Measurements from ENCODE around the gene LRBA. TPM values are rescaled to one million over a fixed set of nuclear protein-coding genes. Genes with fewer than 3 reads are reported as not detected.

Gene LRBA
- total and polyA plus RNA-seq, 9 of the 15 experiments (the other 6 are each of a cell fraction or from before 2014, with no cell fraction given), result 24.2 to 88.7 (median 59.7) TPM

DNA sequence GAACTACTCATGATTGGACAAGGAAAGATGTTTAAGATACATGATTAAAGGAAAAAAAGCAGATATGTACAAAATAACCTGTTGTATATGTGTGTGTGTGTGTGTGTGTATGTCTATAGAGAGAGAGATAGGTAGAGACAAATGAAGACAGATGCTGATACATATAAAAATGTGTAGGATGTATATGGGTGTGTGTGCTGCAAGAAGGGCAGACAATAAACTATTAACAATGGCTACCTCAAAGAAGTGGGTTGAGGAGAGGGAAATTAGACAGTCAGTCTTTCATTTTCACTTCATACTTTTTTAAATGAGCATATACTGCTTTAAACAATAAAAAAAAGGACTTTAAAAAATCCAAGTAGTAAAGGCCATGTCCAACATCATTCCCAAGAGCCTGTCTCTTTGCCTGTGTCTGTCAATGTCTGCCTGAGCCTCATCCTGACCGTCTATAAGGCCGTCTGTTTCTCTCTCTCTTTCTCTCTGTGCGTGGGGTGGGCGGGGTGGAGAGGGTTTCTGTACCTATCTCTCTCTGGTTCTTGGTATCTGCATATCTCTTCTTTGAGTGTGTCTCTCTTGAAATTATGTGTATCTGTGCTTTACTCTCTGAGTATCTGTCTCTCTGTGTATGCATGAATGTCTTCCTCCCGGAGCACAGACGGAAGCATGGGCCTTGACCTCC is 62.8 kb downstream of the LRBA start (continued):
- TF ChIP-seq, protein P1, sequence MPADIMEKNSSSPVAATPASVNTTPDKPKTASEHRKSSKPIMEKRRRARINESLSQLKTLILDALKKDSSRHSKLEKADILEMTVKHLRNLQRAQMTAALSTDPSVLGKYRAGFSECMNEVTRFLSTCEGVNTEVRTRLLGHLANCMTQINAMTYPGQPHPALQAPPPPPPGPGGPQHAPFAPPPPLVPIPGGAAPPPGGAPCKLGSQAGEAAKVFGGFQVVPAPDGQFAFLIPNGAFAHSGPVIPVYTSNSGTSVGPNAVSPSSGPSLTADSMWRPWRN (IDR thresholded peaks at IDR 0.05; ENCODE audit: low read depth), result no peak
- TF ChIP-seq ZNF12 (CRISPR knock-in tag; IDR thresholded peaks at IDR 0.05) (peak; percentile 70; the same call in 1 of the 2 replicates), ARID1B (IDR thresholded peaks at IDR 0.05) (peak; percentile 30; the same call in 1 of the 2 replicates), NRF1 (conservative IDR thresholded peaks at IDR 0.05 in 1 of 2, IDR thresholded peaks at IDR 0.05 in 1 of 2) (peak in 1 of 2 experiments; percentile 29; a peak in 1 of 4 replicates), KDM5B (IDR thresholded peaks at IDR 0.05; ENCODE audit: insufficient replicate concordance, low read depth, low read length) (no peak), XRCC3 (IDR thresholded peaks at IDR 0.05) (no peak), KLF16 (IDR thresholded peaks at IDR 0.05) (no peak), FOXJ2 (tag; IDR thresholded peaks at IDR 0.05) (no peak), FUS (optimal IDR thresholded peaks at IDR 0.05; ENCODE audit: low read depth, low read length) (no peak), PHF20 (IDR thresholded peaks at IDR 0.05; ENCODE audit: partially characterized antibody) (no peak), ZSCAN29 (IDR thresholded peaks at IDR 0.05) (peak; percentile 69), ZNF780A (CRISPR knock-in tag; IDR thresholded peaks at IDR 0.05) (no peak), MAFG (tag; conservative IDR thresholded peaks at IDR 0.05) (no peak), ZNF232 (CRISPR knock-in tag; IDR thresholded peaks at IDR 0.05) (no peak), ZEB2 (IDR thresholded peaks at IDR 0.05) (no peak), TARDBP (IDR thresholded peaks at IDR 0.05) (no peak)
- TF ChIP-seq, protein P2, sequence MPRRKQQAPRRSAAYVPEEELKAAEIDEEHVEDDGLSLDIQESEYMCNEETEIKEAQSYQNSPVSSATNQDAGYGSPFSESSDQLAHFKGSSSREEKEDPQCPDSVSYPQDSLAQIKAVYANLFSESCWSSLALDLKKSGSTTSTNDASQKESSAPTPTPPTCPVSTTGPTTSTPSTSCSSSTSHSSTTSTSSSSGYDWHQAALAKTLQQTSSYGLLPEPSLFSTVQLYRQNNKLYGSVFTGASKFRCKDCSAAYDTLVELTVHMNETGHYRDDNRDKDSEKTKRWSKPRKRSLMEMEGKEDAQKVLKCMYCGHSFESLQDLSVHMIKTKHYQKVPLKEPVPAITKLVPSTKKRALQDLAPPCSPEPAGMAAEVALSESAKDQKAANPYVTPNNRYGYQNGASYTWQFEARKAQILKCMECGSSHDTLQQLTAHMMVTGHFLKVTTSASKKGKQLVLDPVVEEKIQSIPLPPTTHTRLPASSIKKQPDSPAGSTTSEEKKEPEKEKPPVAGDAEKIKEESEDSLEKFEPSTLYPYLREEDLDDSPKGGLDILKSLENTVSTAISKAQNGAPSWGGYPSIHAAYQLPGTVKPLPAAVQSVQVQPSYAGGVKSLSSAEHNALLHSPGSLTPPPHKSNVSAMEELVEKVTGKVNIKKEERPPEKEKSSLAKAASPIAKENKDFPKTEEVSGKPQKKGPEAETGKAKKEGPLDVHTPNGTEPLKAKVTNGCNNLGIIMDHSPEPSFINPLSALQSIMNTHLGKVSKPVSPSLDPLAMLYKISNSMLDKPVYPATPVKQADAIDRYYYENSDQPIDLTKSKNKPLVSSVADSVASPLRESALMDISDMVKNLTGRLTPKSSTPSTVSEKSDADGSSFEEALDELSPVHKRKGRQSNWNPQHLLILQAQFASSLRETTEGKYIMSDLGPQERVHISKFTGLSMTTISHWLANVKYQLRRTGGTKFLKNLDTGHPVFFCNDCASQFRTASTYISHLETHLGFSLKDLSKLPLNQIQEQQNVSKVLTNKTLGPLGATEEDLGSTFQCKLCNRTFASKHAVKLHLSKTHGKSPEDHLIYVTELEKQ (CRISPR knock-in tag; IDR thresholded peaks at IDR 0.05), result no peak

All from K562 (cell line).